Parathyroid adenoma (tissue), 2 donors: ENCODE results near the gene TAPT1.

Experiments
- H2AFZ ChIP-seq: fragments of 300-600 bp; sonication (generic); one replicate; pipeline ENCODE4 v1.7.0; 2017; ENCODE audit warnings: antibody characterized with exemption, mild to moderate bottlenecking
- H3K27ac ChIP-seq: fragments of 300-600 bp; sonication (generic); one replicate; pipeline ENCODE4 v1.7.0; 2017
- H3K27me3 ChIP-seq: fragments of 300-600 bp; sonication (generic); one replicate; pipeline ENCODE4 v1.7.0; 2017; ENCODE audit warnings: low read length; ENCODE audit not compliant: control insufficient read depth, insufficient read depth
- H3K36me3 ChIP-seq: fragments of 300-600 bp; sonication (generic); one replicate; pipeline ENCODE4 v1.7.0; 2017; ENCODE audit warnings: low read length; ENCODE audit not compliant: control insufficient read depth, insufficient read depth
- H3K4me1 ChIP-seq: fragments of 300-600 bp; sonication (generic); one replicate; pipeline ENCODE4 v1.7.0; 2017; ENCODE audit warnings: control low read depth
- H3K4me2 ChIP-seq: fragments of 300-600 bp; sonication (generic); one replicate; pipeline ENCODE4 v1.7.0; 2017; ENCODE audit warnings: low read length
- H3K4me3 ChIP-seq: fragments of 300-600 bp; sonication (generic); one replicate; pipeline ENCODE4 v1.7.0; 2017; ENCODE audit warnings: low read depth, low read length
- H3K79me2 ChIP-seq: fragments of 300-600 bp; sonication (generic); one replicate; pipeline ENCODE4 v1.7.0; 2017; ENCODE audit warnings: control low read depth
- H3K9ac ChIP-seq: fragments of 300-600 bp; sonication (generic); one replicate; pipeline ENCODE4 v1.7.0; 2017; ENCODE audit warnings: mild to moderate bottlenecking
- H3K9me3 ChIP-seq: fragments of 300-600 bp; sonication (generic); one replicate; pipeline ENCODE4 v1.7.0; 2017; ENCODE audit warnings: low read length; ENCODE audit not compliant: control insufficient read depth
- TF ChIP-seq, protein P1 (sequence below): fragments of 300-600 bp; sonication (generic); IDR thresholded peaks from one replicate; pipeline ENCODE4 v1.7.0; 2017; ENCODE audit warnings: antibody characterized with exemption, mild to moderate bottlenecking
- donor health status: primary hyperparathyroidism.

Gene TAPT1

DNA sequence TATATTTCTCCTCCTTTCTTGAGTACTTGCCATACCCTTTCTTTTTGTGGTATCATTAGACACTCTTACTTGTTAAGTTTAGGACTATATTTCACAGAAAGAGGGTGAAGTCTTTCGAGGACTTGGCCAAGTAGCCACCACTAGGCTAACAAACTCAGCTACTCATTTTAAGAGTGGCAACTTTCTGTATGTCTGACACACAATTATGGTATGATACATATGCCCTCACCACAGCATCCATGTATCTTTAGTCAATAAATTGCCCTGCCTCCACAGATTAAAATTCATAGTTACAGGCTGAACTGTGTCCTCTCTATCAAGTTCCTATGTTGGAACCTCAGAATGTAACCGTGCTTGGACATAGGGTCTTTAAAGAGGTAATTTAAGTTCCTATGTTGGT lies 23.2 kb downstream of the TAPT1 start:
- Histone ChIP-seq H3K9ac (no peak overlapping the region), H3K36me3 (no peaks in the 10 kb centered on the region), H3K27me3 (no peaks in the 10 kb centered on the region), H3K9me3 (no peaks in the 10 kb centered on the region), H3K79me2 (peaks cover 2% of the 10 kb centered on the region), H3K4me1 (peaks cover 3% of the 10 kb centered on the region), H3K27ac (no peak overlapping the region), H3K4me3 (no peak overlapping the region), H2AFZ (no peak overlapping the region), H3K4me2 (no peak overlapping the region)
- TF ChIP-seq, protein P1, sequence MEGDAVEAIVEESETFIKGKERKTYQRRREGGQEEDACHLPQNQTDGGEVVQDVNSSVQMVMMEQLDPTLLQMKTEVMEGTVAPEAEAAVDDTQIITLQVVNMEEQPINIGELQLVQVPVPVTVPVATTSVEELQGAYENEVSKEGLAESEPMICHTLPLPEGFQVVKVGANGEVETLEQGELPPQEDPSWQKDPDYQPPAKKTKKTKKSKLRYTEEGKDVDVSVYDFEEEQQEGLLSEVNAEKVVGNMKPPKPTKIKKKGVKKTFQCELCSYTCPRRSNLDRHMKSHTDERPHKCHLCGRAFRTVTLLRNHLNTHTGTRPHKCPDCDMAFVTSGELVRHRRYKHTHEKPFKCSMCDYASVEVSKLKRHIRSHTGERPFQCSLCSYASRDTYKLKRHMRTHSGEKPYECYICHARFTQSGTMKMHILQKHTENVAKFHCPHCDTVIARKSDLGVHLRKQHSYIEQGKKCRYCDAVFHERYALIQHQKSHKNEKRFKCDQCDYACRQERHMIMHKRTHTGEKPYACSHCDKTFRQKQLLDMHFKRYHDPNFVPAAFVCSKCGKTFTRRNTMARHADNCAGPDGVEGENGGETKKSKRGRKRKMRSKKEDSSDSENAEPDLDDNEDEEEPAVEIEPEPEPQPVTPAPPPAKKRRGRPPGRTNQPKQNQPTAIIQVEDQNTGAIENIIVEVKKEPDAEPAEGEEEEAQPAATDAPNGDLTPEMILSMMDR: no peak

DNA sequence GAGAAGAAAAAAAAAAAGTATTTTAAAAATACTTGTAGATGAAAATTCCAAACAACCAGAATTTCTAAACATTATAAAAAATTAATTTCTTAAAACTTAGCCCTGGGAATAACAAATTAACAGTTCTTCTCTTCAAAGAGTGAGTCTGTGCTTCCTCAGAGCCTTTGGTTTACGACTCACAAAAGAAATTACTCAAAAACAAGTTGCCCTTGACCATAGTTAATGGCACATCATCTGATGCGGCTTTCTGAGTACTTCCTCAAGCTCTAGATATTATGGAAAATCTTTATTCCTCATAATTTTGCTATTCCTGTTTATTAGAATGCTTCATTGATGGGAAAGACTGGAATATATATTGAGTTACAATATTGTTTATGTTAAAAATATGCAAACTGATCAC lies 23.7 kb downstream of the TAPT1 start:
- Histone ChIP-seq H2AFZ (no peak overlapping the region), H3K4me3 (no peak overlapping the region), H3K9me3 (no peaks in the 10 kb centered on the region), H3K36me3 (no peaks in the 10 kb centered on the region), H3K9ac (no peak overlapping the region), H3K27ac (no peak overlapping the region), H3K79me2 (peaks cover 2% of the 10 kb centered on the region), H3K4me1 (peaks cover 3% of the 10 kb centered on the region), H3K4me2 (no peak overlapping the region), H3K27me3 (no peaks in the 10 kb centered on the region)
- TF ChIP-seq, protein P1: no peak

DNA sequence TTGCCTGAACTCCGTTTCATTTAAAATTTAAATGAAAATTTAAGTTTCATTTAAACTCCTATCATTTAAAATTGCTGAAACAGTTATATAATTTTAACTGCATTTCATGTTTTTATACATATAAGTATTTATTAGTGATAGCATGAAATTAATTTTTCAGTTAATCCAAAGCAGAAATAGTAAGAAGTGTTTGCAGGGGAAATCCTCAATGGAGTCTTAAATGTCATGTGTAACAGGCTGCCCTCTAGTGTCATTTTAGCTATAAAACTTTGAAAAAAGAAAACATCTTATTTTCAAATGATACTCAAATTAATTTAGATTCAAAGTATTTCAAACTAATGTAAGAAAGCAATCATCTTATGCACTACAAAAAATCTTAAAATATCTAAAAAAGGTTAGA lies 27.2 kb downstream of the TAPT1 start:
- Histone ChIP-seq H3K9ac (no peak overlapping the region), H3K4me2 (no peak overlapping the region), H3K9me3 (no peaks in the 10 kb centered on the region), H3K27me3 (no peaks in the 10 kb centered on the region), H2AFZ (no peak overlapping the region), H3K79me2 (no peaks in the 10 kb centered on the region), H3K36me3 (no peaks in the 10 kb centered on the region), H3K4me1 (peaks cover 3% of the 10 kb centered on the region), H3K4me3 (no peak overlapping the region), H3K27ac (no peak overlapping the region)
- TF ChIP-seq, protein P1: no peak

DNA sequence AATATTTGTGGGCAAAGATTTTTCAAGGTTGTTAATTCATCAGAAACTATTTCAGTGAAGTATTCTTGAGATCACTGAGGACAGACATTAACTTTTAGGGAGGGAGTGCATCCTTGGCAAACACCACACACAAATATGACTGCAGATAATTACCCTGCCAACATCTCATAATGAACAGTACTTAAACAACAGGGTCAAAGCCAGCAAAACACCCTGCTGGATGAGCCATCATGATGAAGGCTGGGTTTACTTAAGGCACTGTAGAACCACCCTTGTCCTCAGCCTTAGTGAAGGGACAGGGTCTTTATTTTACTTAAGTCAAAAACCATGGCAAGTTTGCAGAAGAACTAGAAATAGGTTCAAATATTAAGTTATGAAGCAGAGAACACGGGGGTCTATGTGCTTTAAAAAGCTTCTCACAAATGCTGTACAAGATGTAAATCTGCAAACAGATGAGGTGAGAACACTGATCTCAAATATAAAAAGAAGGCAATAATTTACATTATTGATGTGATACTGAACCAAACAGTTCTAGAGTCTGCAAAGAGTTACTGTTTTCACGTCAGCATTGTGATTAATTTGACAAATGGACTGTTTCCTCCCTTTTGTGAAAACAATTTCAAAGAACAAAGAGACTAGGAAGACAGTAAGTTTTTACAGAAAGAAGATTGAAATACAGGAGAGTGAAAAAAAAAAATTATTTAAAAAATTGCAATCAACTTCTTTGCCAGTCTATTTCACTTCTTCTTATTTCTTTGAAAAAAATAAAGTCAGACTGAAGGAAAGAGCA lies 28.2 kb downstream of the TAPT1 start:
- TF ChIP-seq, protein P1: no peak
- no peak overlapping the region for H2AFZ ChIP-seq
- H3K27me3 ChIP-seq: no peaks in the 10 kb centered on the region
- H3K79me2 ChIP-seq: no peaks in the 10 kb centered on the region
- H3K9me3 ChIP-seq: no peaks in the 10 kb centered on the region
- no peak overlapping the region for H3K4me3 ChIP-seq
- H3K4me1 ChIP-seq: peaks cover 3% of the 10 kb centered on the region
- H3K27ac ChIP-seq: no peak overlapping the region
- H3K4me2 ChIP-seq: no peak overlapping the region
- no peak overlapping the region for H3K9ac ChIP-seq
- H3K36me3 ChIP-seq: no peaks in the 10 kb centered on the region
